Activated CD8-positive, alpha-beta T cell treated with anti-CD3 and anti-CD28 coated beads, Interleukin-2, amount 10 ng/mL, durations not matched to agents 7 days and 5 days (primary cell): ENCODE data around the gene RAB11FIP4. TPM values are rescaled to one million over a fixed set of nuclear protein-coding genes. Genes with fewer than 3 reads are reported as not detected.

Source experiments
- ATAC-seq: fragments of 150-1000 bp; cut with Tn5 transposase; one replicate; pipeline ENCODE4 v1.10.0; 2021; ENCODE audit warnings: moderate library complexity
- CTCF ChIA-PET: fragments of 350-600 bp; sonication (Branson Sonifier 250); formaldehyde crosslinking; loops from one replicate; lab custom pipeline; 2021; ENCODE audit warnings: antibody characterized with exemption; lab: Charles Lee
- POLR2A ChIA-PET: fragments of 350-600 bp; sonication (Branson Sonifier 250); formaldehyde crosslinking; loops from one replicate; lab custom pipeline; 2021; ENCODE audit warnings: antibody characterized with exemption; lab: Charles Lee
- DNase-seq: peaks from one replicate; pipeline ENCODE4 v3.0.0-alpha.2; 2020
- H3K27ac Mint-ChIP-seq: one replicate; pipeline ENCODE4 v1.8.0; 2021; ENCODE audit warnings: mild to moderate bottlenecking, mixed read lengths
- H3K27me3 Mint-ChIP-seq: one replicate; pipeline ENCODE4 v1.8.0; 2021; ENCODE audit warnings: low read depth, mixed read lengths
- H3K36me3 Mint-ChIP-seq: one replicate; pipeline ENCODE4 v1.8.0; 2021; ENCODE audit warnings: low read depth, mixed read lengths
- H3K4me1 Mint-ChIP-seq: one replicate; pipeline ENCODE4 v1.8.0; 2021; ENCODE audit warnings: low read depth, mixed read lengths
- H3K4me3 Mint-ChIP-seq: one replicate; pipeline ENCODE4 v1.8.0; 2021; ENCODE audit warnings: mild to moderate bottlenecking, mixed read lengths
- H3K9me3 Mint-ChIP-seq: one replicate; pipeline ENCODE4 v1.8.0; 2022; ENCODE audit warnings: mixed read lengths; ENCODE audit not compliant: insufficient read depth
- total RNA-seq, 2 experiments: library from RNA; stranded (reverse); gene quantifications; one replicate each; pipeline ENCODE4 v1.2.3, GENCODE V29; 2021

The RAB11FIP4 gene
- total RNA-seq, 2 experiments from 2014 or later = 36.0 to 38.0 TPM

DNA sequence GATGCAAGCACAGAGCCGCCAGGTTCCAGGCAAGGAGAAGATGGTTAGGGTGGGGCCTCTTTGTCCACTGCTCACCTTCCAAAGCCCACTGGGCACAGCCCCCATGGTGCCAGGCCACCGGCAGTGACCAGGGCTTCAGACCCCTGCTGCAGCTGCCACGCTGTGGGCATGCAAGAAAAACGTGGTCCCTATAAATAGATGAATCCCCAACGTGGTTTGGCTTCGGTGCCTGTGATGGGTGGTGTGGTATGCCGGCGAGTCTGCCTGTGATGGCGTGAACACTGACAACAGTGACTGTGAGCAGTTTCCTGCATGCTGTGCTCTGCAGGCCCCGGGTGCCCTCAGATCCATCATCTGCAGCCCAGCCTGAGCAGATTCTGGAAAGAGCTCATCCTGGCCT lies 36.6 kb downstream of the RAB11FIP4 start:
- Mint-ChIP-seq H3K27ac (no peak overlapping the region), H3K27me3 (peaks cover 20% of the 10 kb centered on the region), H3K4me1 (peaks cover 10% of the 10 kb centered on the region), H3K4me3 (no peak overlapping the region), H3K36me3 (no peaks in the 10 kb centered on the region), H3K9me3 (no peaks in the 10 kb centered on the region)
- CTCF ChIA-PET = interaction anchor here (1.2 kb wide), 1 partner anchor 9 kb away, joined by 3 read pairs; no protein-coding TSS in a partner anchor
- POLR2A ChIA-PET = no interaction called here
- ATAC-seq = no peak
- DNase-seq = no peak

DNA sequence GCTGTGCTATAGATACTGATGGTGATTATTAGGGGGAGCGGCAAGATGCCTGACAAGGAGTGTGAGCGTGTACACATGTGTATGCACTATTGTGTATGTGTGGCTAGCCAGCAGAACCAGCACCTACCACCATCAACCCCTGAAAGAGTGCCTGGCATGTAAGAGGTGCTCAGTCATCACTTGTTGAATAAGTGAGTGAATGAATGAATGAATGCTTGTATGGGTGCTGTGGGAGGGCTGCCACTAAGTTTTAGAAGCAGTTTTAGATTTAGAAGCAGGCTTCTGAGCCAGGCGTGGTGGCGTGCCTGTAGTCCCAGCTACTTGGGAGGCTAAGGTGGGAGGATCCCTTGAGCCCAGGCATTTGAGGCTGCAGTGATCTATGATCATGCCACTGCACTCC lies 37.0 kb downstream of the RAB11FIP4 start:
- peaks cover 20% of the 10 kb centered on the region for H3K27me3 Mint-ChIP-seq

DNA sequence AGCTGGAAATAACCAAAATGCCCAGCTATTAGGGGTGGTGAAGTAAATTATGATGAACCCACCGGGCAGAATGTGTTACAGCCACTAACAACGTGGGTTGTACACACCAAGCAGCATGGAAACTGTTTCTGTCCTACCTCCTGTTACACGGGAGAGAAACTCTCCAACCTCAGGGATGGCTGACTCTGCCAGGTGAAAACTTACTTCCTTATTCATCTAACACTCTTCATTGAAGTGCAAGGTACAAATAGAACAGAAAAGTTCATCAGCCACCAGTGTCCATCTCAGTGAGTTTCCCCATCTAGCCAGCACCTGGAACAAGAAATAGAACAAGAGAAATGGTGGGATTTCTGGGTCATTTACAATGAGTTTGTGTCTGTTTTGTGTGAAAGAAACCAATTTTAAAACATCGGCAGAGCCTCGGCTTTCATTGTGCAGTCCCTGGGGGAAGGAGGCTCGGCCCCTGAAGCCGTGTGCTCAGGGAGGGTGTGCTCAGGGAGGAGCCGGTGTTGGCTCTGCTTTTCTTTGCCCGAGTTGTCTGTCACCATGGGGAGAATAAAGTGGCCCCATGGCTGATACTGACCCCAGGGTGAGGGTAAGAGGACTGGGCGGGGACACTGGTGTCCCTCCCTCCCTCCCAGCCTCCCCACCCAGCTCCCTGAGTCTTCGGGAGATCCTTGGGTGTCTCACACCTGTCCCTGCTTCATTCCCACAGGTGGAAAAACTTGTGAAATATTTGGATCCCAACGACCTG lies 39.8 kb downstream of the RAB11FIP4 start:
- DNase-seq (no peak), ATAC-seq (no peak)
- no peaks in the 10 kb centered on the region for H3K36me3 Mint-ChIP-seq
- POLR2A ChIA-PET = interaction anchor here (0.7 kb wide), 1 partner anchor 110 kb away, joined by 3 read pairs; the partner anchor contains the start of gene EVI2A
- CTCF ChIA-PET = no interaction called here
- H3K9me3 Mint-ChIP-seq = no peaks in the 10 kb centered on the region
- H3K27me3 Mint-ChIP-seq = peaks cover 30% of the 10 kb centered on the region
- H3K4me1 Mint-ChIP-seq = peaks cover 27% of the 10 kb centered on the region
- no peak overlapping the region for H3K4me3 Mint-ChIP-seq
- no peak overlapping the region for H3K27ac Mint-ChIP-seq

More for the DNA sequence above, 37.0 kb downstream of the RAB11FIP4 start:
- Mint-ChIP-seq H3K4me3 (no peak overlapping the region), H3K27ac (no peak overlapping the region), H3K4me1 (peaks cover 14% of the 10 kb centered on the region), H3K36me3 (no peaks in the 10 kb centered on the region), H3K9me3 (no peaks in the 10 kb centered on the region)
- ChIA-PET CTCF (interaction anchor here (1.2 kb wide), 1 partner anchor 9 kb away, joined by 3 read pairs; no protein-coding TSS in a partner anchor), POLR2A (no interaction called here)
- DNase-seq = no peak
- ATAC-seq = no peak

DNA sequence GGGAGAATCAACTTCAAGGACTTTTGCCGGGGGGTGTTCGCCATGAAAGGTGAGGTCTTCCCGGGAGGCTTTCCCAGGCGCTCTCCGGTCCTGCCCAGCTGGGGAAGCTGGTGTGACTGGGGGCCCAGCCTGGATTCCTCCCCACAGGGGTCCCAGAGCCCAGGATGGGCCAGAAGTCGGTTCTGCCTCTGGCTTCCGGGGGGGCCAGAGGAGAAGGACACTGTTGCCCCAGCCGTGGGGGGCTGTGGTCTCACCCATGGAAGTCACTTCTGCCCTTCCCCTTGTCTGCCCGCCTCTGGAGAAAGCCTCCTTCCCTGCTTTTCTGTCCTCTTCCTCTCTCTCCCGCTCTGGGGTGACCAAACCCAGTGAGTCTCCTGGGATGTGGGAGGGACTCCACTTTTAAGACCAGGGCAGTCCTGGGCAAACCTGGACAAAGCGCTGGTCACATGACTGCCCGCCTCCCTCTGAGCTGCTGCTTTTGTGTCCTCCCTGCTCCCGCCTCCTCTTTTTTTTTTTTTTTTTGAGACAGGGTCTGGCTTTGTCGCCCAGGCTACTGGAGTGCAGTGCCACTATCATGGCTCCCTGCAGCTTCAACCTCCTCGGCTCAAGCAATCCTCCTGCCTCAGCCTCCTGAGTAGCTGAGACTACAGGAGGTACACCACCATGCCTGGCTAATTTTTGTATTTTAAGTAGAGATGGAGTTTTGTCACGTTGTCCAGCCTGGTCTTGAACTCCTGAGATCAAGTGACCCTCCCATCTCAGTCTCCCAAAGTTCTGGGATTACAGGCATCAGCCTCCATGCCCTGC lies 40.6 kb downstream of the RAB11FIP4 start:
- ChIA-PET CTCF (interaction anchor here (0.7 to 1.2 kb wide), 2 partner anchors 43 to 89 kb away, joined by 3 read pairs; no protein-coding TSS in a partner anchor), POLR2A (interaction anchor here (0.7 to 0.9 kb wide), 2 partner anchors 10 to 111 kb away, joined by 3 to 4 read pairs; partner anchors contain the start of gene EVI2A)
- ATAC-seq = no peak
- H3K4me3 Mint-ChIP-seq = no peak overlapping the region
- no peak overlapping the region for H3K27ac Mint-ChIP-seq
- H3K36me3 Mint-ChIP-seq = no peaks in the 10 kb centered on the region
- no peak for DNase-seq
- H3K9me3 Mint-ChIP-seq = no peaks in the 10 kb centered on the region
- H3K4me1 Mint-ChIP-seq = peaks cover 27% of the 10 kb centered on the region
- peaks cover 30% of the 10 kb centered on the region for H3K27me3 Mint-ChIP-seq

DNA sequence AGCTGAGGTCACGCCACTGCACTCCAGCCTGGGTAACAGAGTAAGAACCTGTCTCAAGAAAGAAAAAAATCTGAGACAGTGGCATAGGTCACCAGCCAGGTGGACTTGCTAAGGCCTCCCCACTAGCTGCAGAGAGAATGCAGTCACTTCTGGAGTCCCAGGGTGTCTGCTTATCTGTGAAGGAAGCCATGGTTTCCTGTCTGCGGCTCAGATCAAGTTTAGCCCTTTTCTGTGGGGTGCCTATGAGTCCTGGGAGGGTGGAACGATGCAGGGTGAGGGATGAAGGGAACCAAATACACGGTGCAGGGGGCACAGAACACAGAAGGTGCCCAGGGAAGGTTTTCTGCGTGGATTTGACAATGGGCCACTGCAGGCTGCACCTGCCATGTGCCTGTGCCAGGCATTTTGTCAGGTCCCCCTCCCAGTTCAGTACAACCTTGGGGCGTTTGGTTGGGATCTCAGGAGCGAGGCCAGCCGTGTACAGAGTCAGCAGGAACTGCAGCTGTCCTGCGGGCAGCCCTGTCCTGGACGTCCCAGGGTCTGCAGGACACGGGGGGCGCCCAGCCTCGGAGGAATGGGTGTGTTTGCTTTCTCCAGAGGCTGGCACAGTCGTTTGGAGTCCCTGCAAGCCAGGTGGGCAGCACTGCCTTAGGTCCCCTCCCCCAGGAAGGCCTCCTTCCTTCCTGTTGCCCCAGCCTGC lies 41.8 kb downstream of the RAB11FIP4 start:
- H3K27me3 Mint-ChIP-seq = peaks cover 30% of the 10 kb centered on the region
- peak; percentile 97 for ATAC-seq
- H3K27ac Mint-ChIP-seq = no peak overlapping the region
- ChIA-PET CTCF (interaction anchor here (0.7 to 2.1 kb wide), 3 partner anchors 44 to 91 kb away, joined by 3 to 11 read pairs (median 3); no protein-coding TSS in a partner anchor), POLR2A (interaction anchor here (0.9 kb wide), 1 partner anchor 9 kb away, joined by 4 read pairs; no protein-coding TSS in a partner anchor)
- peak overlapping the region; percentile 50 for H3K4me3 Mint-ChIP-seq
- H3K36me3 Mint-ChIP-seq = no peaks in the 10 kb centered on the region
- DNase-seq = peak; percentile 79
- peaks cover 27% of the 10 kb centered on the region for H3K4me1 Mint-ChIP-seq
- H3K9me3 Mint-ChIP-seq = no peaks in the 10 kb centered on the region

GRCh38 chr17:31433811-31434726 lies 42.6 kb downstream of the RAB11FIP4 start:
- Mint-ChIP-seq H3K27me3 (peaks cover 30% of the 10 kb centered on the region), H3K9me3 (no peaks in the 10 kb centered on the region), H3K27ac (peak overlapping the region; percentile 12), H3K4me3 (no peak overlapping the region), H3K36me3 (no peaks in the 10 kb centered on the region), H3K4me1 (peaks cover 27% of the 10 kb centered on the region)
- DNase-seq (no peak), ATAC-seq (no peak)
- ChIA-PET CTCF (interaction anchor here (0.9 to 2.1 kb wide), 4 partner anchors 14 to 90 kb away, joined by 3 to 11 read pairs (median 4); no protein-coding TSS in a partner anchor), POLR2A (interaction anchor here (0.6 kb wide), 1 partner anchor 147 kb away, joined by 3 read pairs; no protein-coding TSS in a partner anchor)

DNA sequence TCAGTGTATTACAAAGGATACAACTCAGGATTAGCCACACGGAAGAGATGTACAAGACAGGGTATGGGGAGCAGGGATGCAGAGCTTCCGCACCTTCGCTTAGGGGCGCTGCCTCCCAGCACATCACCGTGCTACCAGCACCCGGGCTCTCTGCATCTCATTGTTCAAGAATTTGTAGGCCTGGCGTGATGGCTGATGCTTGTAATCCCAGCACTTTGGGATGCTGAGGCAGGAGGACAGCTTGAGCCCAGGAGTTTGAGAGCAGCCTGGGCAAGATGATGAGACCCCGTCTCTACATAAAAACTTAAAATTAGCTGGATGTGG lies 43.2 kb downstream of the RAB11FIP4 start:
- Mint-ChIP-seq H3K27ac (no peak overlapping the region), H3K27me3 (peaks cover 30% of the 10 kb centered on the region), H3K4me3 (no peak overlapping the region), H3K36me3 (no peaks in the 10 kb centered on the region), H3K9me3 (no peaks in the 10 kb centered on the region), H3K4me1 (peaks cover 28% of the 10 kb centered on the region)
- ChIA-PET CTCF (interaction anchor here (0.9 to 2.1 kb wide), 4 partner anchors 15 to 89 kb away, joined by 3 to 11 read pairs (median 4); no protein-coding TSS in a partner anchor), POLR2A (interaction anchor here (0.6 kb wide), 1 partner anchor 146 kb away, joined by 3 read pairs; no protein-coding TSS in a partner anchor)
- DNase-seq (no peak), ATAC-seq (no peak)

DNA sequence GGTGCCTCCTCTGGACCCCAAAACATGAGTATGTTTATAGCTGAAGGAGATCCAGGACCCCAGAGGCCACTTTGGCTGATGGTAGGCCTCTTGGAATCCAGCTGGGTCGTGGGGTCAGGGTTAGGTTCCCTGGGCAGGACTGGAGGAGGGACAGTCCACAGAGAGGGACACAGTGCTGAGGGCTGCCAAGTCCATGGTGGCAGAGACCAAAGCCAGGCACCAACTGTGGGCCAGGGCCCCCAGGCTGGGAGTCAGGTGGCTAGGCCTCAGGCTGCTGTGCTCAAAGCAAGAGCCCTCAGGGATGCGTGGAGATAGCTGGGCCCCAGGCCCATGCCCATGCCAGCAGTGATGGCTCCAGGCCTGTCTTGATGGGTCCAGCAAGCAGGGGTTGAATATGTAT lies 44.1 kb downstream of the RAB11FIP4 start:
- Mint-ChIP-seq H3K27ac (no peak overlapping the region), H3K9me3 (no peaks in the 10 kb centered on the region), H3K4me1 (peaks cover 28% of the 10 kb centered on the region), H3K36me3 (no peaks in the 10 kb centered on the region), H3K4me3 (no peak overlapping the region), H3K27me3 (peaks cover 24% of the 10 kb centered on the region)
- ChIA-PET CTCF (interaction anchor here (1.0 to 2.3 kb wide), 3 partner anchors 73 to 89 kb away, joined by 3 to 26 read pairs (median 11); no protein-coding TSS in a partner anchor), POLR2A (no interaction called here)
- DNase-seq (no peak), ATAC-seq (no peak)

DNA sequence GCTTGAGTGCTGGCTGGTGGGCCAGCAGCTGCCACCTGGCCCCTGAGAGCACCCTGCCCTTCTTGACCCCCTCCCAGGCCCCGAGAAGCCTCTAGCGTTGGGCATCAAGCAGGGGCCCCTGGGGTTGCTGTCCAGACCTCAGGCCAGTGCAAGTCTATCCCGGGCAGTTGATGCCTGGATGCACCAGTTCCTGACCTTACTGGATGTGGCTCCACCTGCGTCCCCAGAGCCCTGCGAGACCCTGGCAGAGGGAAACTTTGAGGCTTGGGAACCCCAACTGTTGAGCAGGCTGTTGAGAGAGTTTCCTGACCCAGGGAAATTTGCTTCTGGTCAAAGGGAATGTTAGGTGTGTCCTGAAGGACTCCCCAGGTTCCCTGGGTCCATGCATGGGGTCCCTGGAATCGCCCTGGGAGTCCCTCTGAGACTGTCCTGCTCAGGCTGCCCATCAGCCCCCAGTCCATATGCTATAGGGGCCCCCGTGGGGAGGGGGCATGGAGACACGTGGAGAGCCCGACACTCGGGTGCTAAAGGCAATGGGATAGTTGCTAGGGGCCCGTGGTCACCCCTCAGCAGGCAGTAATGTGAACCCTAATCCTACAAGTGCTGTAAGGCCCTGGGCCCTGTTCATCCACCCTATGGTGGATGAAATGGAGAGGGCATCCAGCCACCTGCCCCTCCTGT lies 46.4 kb downstream of the RAB11FIP4 start:
- DNase-seq = no peak
- Mint-ChIP-seq H3K4me3 (no peak overlapping the region), H3K36me3 (no peaks in the 10 kb centered on the region), H3K27ac (no peak overlapping the region), H3K9me3 (no peaks in the 10 kb centered on the region), H3K27me3 (peaks cover 15% of the 10 kb centered on the region), H3K4me1 (peaks cover 21% of the 10 kb centered on the region)
- no peak for ATAC-seq
- CTCF ChIA-PET = interaction anchor here (0.8 to 4.5 kb wide), 14 partner anchors 9 to 404 kb away, joined by 3 to 47 read pairs (median 6); no protein-coding TSS in a partner anchor
- POLR2A ChIA-PET = no interaction called here

GRCh38 chr17:31439716-31440115 lies 48.2 kb downstream of the RAB11FIP4 start:
- peaks cover 3% of the 10 kb centered on the region for H3K27me3 Mint-ChIP-seq
- H3K27ac Mint-ChIP-seq = no peak overlapping the region
- CTCF ChIA-PET = interaction anchor here (1.1 to 4.5 kb wide), 5 partner anchors 50 to 403 kb away, joined by 3 to 47 read pairs (median 5); no protein-coding TSS in a partner anchor
- H3K4me3 Mint-ChIP-seq = no peak overlapping the region
- ATAC-seq (no peak), DNase-seq (no peak)
- no peaks in the 10 kb centered on the region for H3K9me3 Mint-ChIP-seq
- H3K4me1 Mint-ChIP-seq = peaks cover 2% of the 10 kb centered on the region
- POLR2A ChIA-PET = no interaction called here
- H3K36me3 Mint-ChIP-seq = no peaks in the 10 kb centered on the region
